Suprapubic skin (tissue), 4 donors: ENCODE results near the gene GMDS.

Source experiments
- EP300 ChIP-seq: sonication (generic); formaldehyde crosslinking; IDR thresholded peaks from one replicate; pipeline ENCODE4 v1.6.1; 2017; ENCODE audit warnings: antibody characterized with exemption
- POLR2A ChIP-seq, 2 donors: fragments of 450-650 bp; IDR thresholded peaks; one replicate each; pipeline ENCODE4 v1.6.1; 2017; ENCODE audit warnings: antibody characterized with exemption in 2 of 2, mild to moderate bottlenecking in 2 of 2, moderate library complexity in 2 of 2
- POLR2AphosphoS5 ChIP-seq, 3 donors: sonication (generic); formaldehyde crosslinking; IDR thresholded peaks; one replicate each; pipeline ENCODE4 v1.6.1; 2017; ENCODE audit warnings: antibody characterized with exemption in 3 of 3
- TF ChIP-seq, protein P1 (sequence below), 2 donors: fragments of 200-600 bp in 1 of 2; fragments of 450-650 bp in 1 of 2; sonication (generic) in 1 of 2; IDR thresholded peaks; one replicate each; pipeline ENCODE4 v1.5.1; 2016 to 2019; ENCODE audit warnings: antibody characterized with exemption in 2 of 2, mild to moderate bottlenecking in 1 of 2, moderate library complexity in 1 of 2

- TF ChIP-seq EP300 (no peak), POLR2AphosphoS5 (IDR thresholded peaks at IDR 0.05) (no peak), POLR2A (IDR thresholded peaks at IDR 0.05) (no peak)
- TF ChIP-seq, protein P1, sequence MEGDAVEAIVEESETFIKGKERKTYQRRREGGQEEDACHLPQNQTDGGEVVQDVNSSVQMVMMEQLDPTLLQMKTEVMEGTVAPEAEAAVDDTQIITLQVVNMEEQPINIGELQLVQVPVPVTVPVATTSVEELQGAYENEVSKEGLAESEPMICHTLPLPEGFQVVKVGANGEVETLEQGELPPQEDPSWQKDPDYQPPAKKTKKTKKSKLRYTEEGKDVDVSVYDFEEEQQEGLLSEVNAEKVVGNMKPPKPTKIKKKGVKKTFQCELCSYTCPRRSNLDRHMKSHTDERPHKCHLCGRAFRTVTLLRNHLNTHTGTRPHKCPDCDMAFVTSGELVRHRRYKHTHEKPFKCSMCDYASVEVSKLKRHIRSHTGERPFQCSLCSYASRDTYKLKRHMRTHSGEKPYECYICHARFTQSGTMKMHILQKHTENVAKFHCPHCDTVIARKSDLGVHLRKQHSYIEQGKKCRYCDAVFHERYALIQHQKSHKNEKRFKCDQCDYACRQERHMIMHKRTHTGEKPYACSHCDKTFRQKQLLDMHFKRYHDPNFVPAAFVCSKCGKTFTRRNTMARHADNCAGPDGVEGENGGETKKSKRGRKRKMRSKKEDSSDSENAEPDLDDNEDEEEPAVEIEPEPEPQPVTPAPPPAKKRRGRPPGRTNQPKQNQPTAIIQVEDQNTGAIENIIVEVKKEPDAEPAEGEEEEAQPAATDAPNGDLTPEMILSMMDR (IDR thresholded peaks at IDR 0.05): no peak
Measured at GRCh38 chr6:1663511-1663910, 581.9 kb downstream of the GMDS start.
